Right atrium auricular region (tissue), 2 donors: ENCODE data around the gene LAMA2. TPM values are rescaled to one million over a fixed set of nuclear protein-coding genes. Genes with fewer than 3 reads are reported as not detected.

Source experiments
- DNase-seq: peaks from one replicate; pipeline ENCODE4 v3.0.0-alpha.2; 2019; ENCODE audit warnings: low spot score
- H3K27ac ChIP-seq, 2 donors: fragments of 200-600 bp; sonication (generic); 1 replicate in 1 of 2; 2 replicates in 1 of 2; pipeline ENCODE4 v1.5.1; 2016 to 2019
- H3K27me3 ChIP-seq, 2 donors: fragments of 200-600 bp; sonication (generic); one replicate each; pipeline versions ENCODE4 v1.5.1 to v1.6.0; 2017 to 2019
- H3K36me3 ChIP-seq: fragments of 200-600 bp; sonication (generic); one replicate; pipeline ENCODE4 v1.5.1; 2016
- H3K4me1 ChIP-seq, 2 donors: fragments of 200-600 bp; sonication (generic); one replicate each; pipeline versions ENCODE4 v1.5.1 to v1.6.0; 2017 to 2019
- H3K4me3 ChIP-seq, 2 donors: fragments of 200-600 bp; sonication (generic); 1 replicate in 1 of 2; 2 replicates in 1 of 2; pipeline ENCODE4 v1.5.1; 2017 to 2019; ENCODE audit warnings: mild to moderate bottlenecking in 1 of 2, moderate library complexity in 1 of 2
- H3K9me3 ChIP-seq, 2 donors: fragments of 200-600 bp; sonication (generic); one replicate each; pipeline ENCODE4 v1.5.1; 2019
- CTCF ChIP-seq, 2 donors: fragments of 200-600 bp; sonication (generic); IDR thresholded peaks; one replicate each; pipeline ENCODE4 v1.5.1; 2019; ENCODE audit warnings: antibody characterized with exemption in 2 of 2
- total RNA-seq, 2 donors: library from RNA; depleted of rRNA; stranded (reverse); fragments of >200 nt; gene quantifications; one replicate each; pipeline ENCODE4 v1.1.0, GENCODE V29; 2016

The LAMA2 gene
- total RNA-seq, 2 donors from 2014 or later = 150 to 166 TPM

- H3K9me3 ChIP-seq = no peaks in the 10 kb centered on the region
- H3K4me3 ChIP-seq = no peak overlapping the region
- no peak for DNase-seq
- TF ChIP-seq CTCF (IDR thresholded peaks at IDR 0.05) = no peak
- no peaks in the 10 kb centered on the region for H3K27me3 ChIP-seq
- H3K27ac ChIP-seq = peak overlapping the region; percentile 80 to 83
- peaks cover 0 to 48% of the 10 kb centered on the region in 2 donors for H3K4me1 ChIP-seq
- H3K36me3 ChIP-seq = no peaks in the 10 kb centered on the region
Measured at GRCh38 chr6:129130106-129130505, 247.2 kb downstream of the LAMA2 start.

- TF ChIP-seq CTCF (IDR thresholded peaks at IDR 0.05) = no peak
- no peaks in the 10 kb centered on the region for H3K36me3 ChIP-seq
- peak overlapping the region; percentile 80 to 83 for H3K27ac ChIP-seq
- no peak overlapping the region for H3K4me3 ChIP-seq
- no peaks in the 10 kb centered on the region for H3K27me3 ChIP-seq
- peak; percentile 80 for DNase-seq
- no peaks in the 10 kb centered on the region for H3K9me3 ChIP-seq
- peaks cover 0 to 57% of the 10 kb centered on the region in 2 donors for H3K4me1 ChIP-seq
Measured at GRCh38 chr6:129130959-129131681, 248.2 kb downstream of the LAMA2 start.

- Histone ChIP-seq H3K9me3 (no peaks in the 10 kb centered on the region), H3K27ac (peak overlapping the region; percentile 80 to 83), H3K27me3 (no peaks in the 10 kb centered on the region), H3K4me1 (peaks cover 0 to 79% of the 10 kb centered on the region in 2 donors), H3K36me3 (no peaks in the 10 kb centered on the region), H3K4me3 (no peak overlapping the region)
- no peak for TF ChIP-seq CTCF (IDR thresholded peaks at IDR 0.05)
- DNase-seq = no peak
Measured at GRCh38 chr6:129133770-129134192, 250.8 kb downstream of the LAMA2 start.

- Histone ChIP-seq H3K27me3 (no peaks in the 10 kb centered on the region), H3K9me3 (no peaks in the 10 kb centered on the region), H3K27ac (peak overlapping the region; percentile 80 to 83), H3K36me3 (no peaks in the 10 kb centered on the region), H3K4me3 (no peak overlapping the region), H3K4me1 (peaks cover 0 to 85% of the 10 kb centered on the region in 2 donors)
- TF ChIP-seq CTCF (IDR thresholded peaks at IDR 0.05) = no peak
- no peak for DNase-seq
Measured at GRCh38 chr6:129134535-129134934, 251.6 kb downstream of the LAMA2 start.

- no peaks in the 10 kb centered on the region for H3K36me3 ChIP-seq
- no peaks in the 10 kb centered on the region for H3K27me3 ChIP-seq
- peaks cover 0 to 82% of the 10 kb centered on the region in 2 donors for H3K4me1 ChIP-seq
- no peaks in the 10 kb centered on the region for H3K9me3 ChIP-seq
- DNase-seq = no peak
- no peak for TF ChIP-seq CTCF (IDR thresholded peaks at IDR 0.05)
- no peak overlapping the region for H3K4me3 ChIP-seq
- H3K27ac ChIP-seq = peak overlapping the region; percentile 80 to 83
Measured at GRCh38 chr6:129135451-129135850, 252.5 kb downstream of the LAMA2 start.

GRCh38 chr6:129136751-129137150 lies 253.8 kb downstream of the LAMA2 start:
- Histone ChIP-seq H3K9me3 (no peaks in the 10 kb centered on the region), H3K27ac (peak overlapping the region; percentile 80 to 83), H3K4me1 (peaks cover 0 to 82% of the 10 kb centered on the region in 2 donors)

More at GRCh38 chr6:129136751-129137150, 253.8 kb downstream of the LAMA2 start:
- Histone ChIP-seq H3K27me3 (no peaks in the 10 kb centered on the region), H3K4me3 (no peak overlapping the region), H3K36me3 (no peaks in the 10 kb centered on the region)
- TF ChIP-seq CTCF (IDR thresholded peaks at IDR 0.05) = no peak
- no peak for DNase-seq
